Measurements from ENCODE around the gene TMEM108.
"Not testable (repeated sequence)": the region's sequence is repeated elsewhere in the genome, so short reads cannot be mapped to it uniquely, and the experiment has no call there.

TMEM108 gene

GRCh38 chr3:133007601-133008000 lies 30.6 kb upstream of the TMEM108 start:
- no peaks in the 10 kb centered on the region; the same call in 1 of the 2 replicates for H3K9me2 ChIP-seq (replicated peaks; ENCODE audit: control insufficient read depth, low read length)
- TF ChIP-seq CTCF (IDR thresholded peaks at IDR 0.05; ENCODE audit: low read depth, low read length, poor library complexity, severe bottlenecking) (no peak), EZH2phosphoT487 (IDR thresholded peaks at IDR 0.05; ENCODE audit: borderline replicate concordance, low read length) (no peak)

GRCh38 chr3:133014325-133014724 lies 23.9 kb upstream of the TMEM108 start:
- Histone ChIP-seq H3K36me3 (ENCODE audit: control insufficient read depth, low read length) (no peaks in the 10 kb centered on the region), H4K20me1 (ENCODE audit: control insufficient read depth, insufficient read depth, low read depth, low read length) (no peaks in the 10 kb centered on the region), H3K9me2 (replicated peaks; ENCODE audit: control insufficient read depth, low read length) (no peaks in the 10 kb centered on the region; the same call in 1 of the 2 replicates), H3K4me1 (ENCODE audit: control insufficient read depth, low read length) (no peaks in the 10 kb centered on the region), H3K9me3 (ENCODE audit: control insufficient read depth, insufficient read depth, low read length) (no peaks in the 10 kb centered on the region), H3K79me2 (ENCODE audit: control insufficient read depth, low read length) (no peaks in the 10 kb centered on the region), H3K4me3 (ENCODE audit: low read length) (no peak overlapping the region), H3K4me2 (ENCODE audit: low read length) (no peak overlapping the region), H3F3A (ENCODE audit: control insufficient read depth, insufficient read depth) (no peaks in the 10 kb centered on the region), H3K27ac (ENCODE audit: low read depth, low read length) (no peak overlapping the region), H3K27me3 (ENCODE audit: control insufficient read depth, low read length) (no peaks in the 10 kb centered on the region)
- TF ChIP-seq CTCF (IDR thresholded peaks at IDR 0.05; ENCODE audit: low read depth, low read length, poor library complexity, severe bottlenecking) (no peak), EZH2phosphoT487 (IDR thresholded peaks at IDR 0.05; ENCODE audit: borderline replicate concordance, low read length) (no peak)

More at GRCh38 chr3:133007601-133008000, 30.6 kb upstream of the TMEM108 start:
- H3K27ac ChIP-seq (ENCODE audit: low read depth, low read length): no peak overlapping the region
- H3K4me2 ChIP-seq (ENCODE audit: low read length): no peak overlapping the region
- no peak overlapping the region for H3K4me3 ChIP-seq (ENCODE audit: low read length)
- H3F3A ChIP-seq (ENCODE audit: control insufficient read depth, insufficient read depth): no peaks in the 10 kb centered on the region
- no peaks in the 10 kb centered on the region for H3K9me3 ChIP-seq (ENCODE audit: control insufficient read depth, insufficient read depth, low read length)
- H4K20me1 ChIP-seq (ENCODE audit: control insufficient read depth, insufficient read depth, low read depth, low read length): no peaks in the 10 kb centered on the region
- H3K36me3 ChIP-seq (ENCODE audit: control insufficient read depth, low read length): no peaks in the 10 kb centered on the region
- H3K27me3 ChIP-seq (ENCODE audit: control insufficient read depth, low read length): no peaks in the 10 kb centered on the region
- H3K4me1 ChIP-seq (ENCODE audit: control insufficient read depth, low read length): no peaks in the 10 kb centered on the region
- H3K79me2 ChIP-seq (ENCODE audit: control insufficient read depth, low read length): no peaks in the 10 kb centered on the region

GRCh38 chr3:133015573-133015972 lies 22.6 kb upstream of the TMEM108 start:
- not testable (repeated sequence) for H3K9me2 ChIP-seq (replicated peaks; ENCODE audit: control insufficient read depth, low read length); H4K20me1 ChIP-seq (ENCODE audit: control insufficient read depth, insufficient read depth, low read depth, low read length); H3K36me3 ChIP-seq (ENCODE audit: control insufficient read depth, low read length); H3K4me2 ChIP-seq (ENCODE audit: low read length); H3K27me3 ChIP-seq (ENCODE audit: control insufficient read depth, low read length); H3K9me3 ChIP-seq (ENCODE audit: control insufficient read depth, insufficient read depth, low read length); H3K4me3 ChIP-seq (ENCODE audit: low read length); H3K4me1 ChIP-seq (ENCODE audit: control insufficient read depth, low read length); H3K79me2 ChIP-seq (ENCODE audit: control insufficient read depth, low read length); H3K27ac ChIP-seq (ENCODE audit: low read depth, low read length); H3F3A ChIP-seq (ENCODE audit: control insufficient read depth, insufficient read depth)

GRCh38 chr3:133016838-133017309 lies 21.3 kb upstream of the TMEM108 start:
- Histone ChIP-seq H4K20me1 (ENCODE audit: control insufficient read depth, insufficient read depth, low read depth, low read length) (no peaks in the 10 kb centered on the region), H3K4me1 (ENCODE audit: control insufficient read depth, low read length) (no peaks in the 10 kb centered on the region), H3F3A (ENCODE audit: control insufficient read depth, insufficient read depth) (no peaks in the 10 kb centered on the region), H3K4me2 (ENCODE audit: low read length) (no peak overlapping the region), H3K4me3 (ENCODE audit: low read length) (no peak overlapping the region), H3K9me2 (replicated peaks; ENCODE audit: control insufficient read depth, low read length) (no peaks in the 10 kb centered on the region), H3K27me3 (ENCODE audit: control insufficient read depth, low read length) (no peaks in the 10 kb centered on the region), H3K27ac (ENCODE audit: low read depth, low read length) (no peak overlapping the region), H3K9me3 (ENCODE audit: control insufficient read depth, insufficient read depth, low read length) (no peaks in the 10 kb centered on the region), H3K79me2 (ENCODE audit: control insufficient read depth, low read length) (no peaks in the 10 kb centered on the region), H3K36me3 (ENCODE audit: control insufficient read depth, low read length) (no peaks in the 10 kb centered on the region)
- TF ChIP-seq CTCF (IDR thresholded peaks at IDR 0.05; ENCODE audit: low read depth, low read length, poor library complexity, severe bottlenecking) (no peak), EZH2phosphoT487 (IDR thresholded peaks at IDR 0.05; ENCODE audit: borderline replicate concordance, low read length) (no peak)
